HFFc6 (cell line): ENCODE data around the gene OCSTAMP. TPM values are rescaled to one million over a fixed set of nuclear protein-coding genes. Genes with fewer than 3 reads are reported as not detected.

Source experiments
- DNase-seq: peaks from one replicate; pipeline ENCODE4 v3.0.0-alpha.2; 2018
- H3K27ac Mint-ChIP-seq: 2 replicates; pipeline ENCODE4 v1.8.0; 2020; ENCODE audit warnings: mild to moderate bottlenecking, mixed read lengths
- H3K27me3 Mint-ChIP-seq: 2 replicates; pipeline ENCODE4 v1.8.0; 2021; ENCODE audit warnings: mild to moderate bottlenecking, moderate library complexity, mixed read lengths; ENCODE audit not compliant: insufficient read depth
- H3K36me3 Mint-ChIP-seq: 2 replicates; pipeline ENCODE4 v1.8.0; 2021; ENCODE audit warnings: low read depth, mixed read lengths
- H3K4me1 Mint-ChIP-seq: 2 replicates; pipeline ENCODE4 v1.8.0; 2020; ENCODE audit warnings: low read depth, mixed read lengths
- H3K4me3 Mint-ChIP-seq: 2 replicates; pipeline ENCODE4 v1.8.0; 2020; ENCODE audit warnings: mild to moderate bottlenecking, moderate library complexity, mixed read lengths
- H3K9me3 Mint-ChIP-seq: 2 replicates; pipeline ENCODE4 v1.8.0; 2020; ENCODE audit warnings: mild to moderate bottlenecking, mixed read lengths
- total RNA-seq, 6 experiments: library from RNA; stranded (reverse); fragmentation: NEBNext Ultra II Directional; extraction: Animal tissue kit (Norgen Biotek cat#: 25700); gene quantifications; 2 replicates in 1 of 6; 3 replicates in 5 of 6; pipeline ENCODE4 v1.2.3, GENCODE V29; 2021
- TF ChIP-seq, protein P1 (sequence below): fragments of 200-600 bp; sonication (generic); IDR thresholded peaks from 2 replicates; pipeline ENCODE4 v1.5.0; 2021; ENCODE audit warnings: antibody characterized with exemption, mild to moderate bottlenecking

The OCSTAMP gene
- total RNA-seq, 6 experiments from 2014 or later = not detected

DNA sequence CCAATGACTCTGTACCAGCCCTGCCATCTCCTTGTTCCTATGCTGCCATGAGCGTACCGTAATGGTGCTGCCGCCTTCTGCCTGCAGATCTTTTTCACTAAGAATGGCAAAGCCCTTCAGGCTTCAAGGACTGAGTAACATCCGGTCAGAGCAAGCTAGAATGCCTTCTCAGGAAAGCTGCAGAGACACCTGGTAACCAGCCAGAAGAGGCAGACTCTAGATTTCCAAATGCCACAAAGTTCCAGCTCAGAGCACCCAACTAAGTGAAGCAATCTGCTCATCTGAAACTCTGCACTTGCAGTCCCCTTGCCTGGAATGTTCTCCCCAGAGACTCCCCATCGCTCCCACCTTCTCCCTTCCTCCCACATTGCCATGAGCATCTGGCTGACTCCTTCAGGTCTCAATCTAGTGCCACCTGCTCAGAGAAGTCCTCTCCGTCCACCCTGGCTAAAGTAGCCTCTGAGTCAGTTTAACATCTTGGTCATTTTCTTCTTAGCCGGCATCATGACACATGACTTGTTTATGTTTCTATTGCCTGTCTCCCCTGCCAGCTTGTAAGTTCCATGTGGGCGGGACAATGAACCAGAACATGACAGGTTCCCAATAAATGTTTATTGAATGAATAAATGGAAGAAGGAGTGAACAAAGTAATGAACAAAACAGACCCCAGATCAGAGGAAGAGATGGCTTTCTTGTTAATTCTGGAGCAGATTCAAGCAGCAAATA is 6.9 kb upstream of the OCSTAMP start:
- Mint-ChIP-seq H3K27ac (no peak overlapping the region), H3K27me3 (peaks cover 6% of the 10 kb centered on the region), H3K4me1 (peaks cover 20% of the 10 kb centered on the region), H3K9me3 (no peaks in the 10 kb centered on the region), H3K4me3 (no peak overlapping the region), H3K36me3 (no peaks in the 10 kb centered on the region)
- TF ChIP-seq, protein P1, sequence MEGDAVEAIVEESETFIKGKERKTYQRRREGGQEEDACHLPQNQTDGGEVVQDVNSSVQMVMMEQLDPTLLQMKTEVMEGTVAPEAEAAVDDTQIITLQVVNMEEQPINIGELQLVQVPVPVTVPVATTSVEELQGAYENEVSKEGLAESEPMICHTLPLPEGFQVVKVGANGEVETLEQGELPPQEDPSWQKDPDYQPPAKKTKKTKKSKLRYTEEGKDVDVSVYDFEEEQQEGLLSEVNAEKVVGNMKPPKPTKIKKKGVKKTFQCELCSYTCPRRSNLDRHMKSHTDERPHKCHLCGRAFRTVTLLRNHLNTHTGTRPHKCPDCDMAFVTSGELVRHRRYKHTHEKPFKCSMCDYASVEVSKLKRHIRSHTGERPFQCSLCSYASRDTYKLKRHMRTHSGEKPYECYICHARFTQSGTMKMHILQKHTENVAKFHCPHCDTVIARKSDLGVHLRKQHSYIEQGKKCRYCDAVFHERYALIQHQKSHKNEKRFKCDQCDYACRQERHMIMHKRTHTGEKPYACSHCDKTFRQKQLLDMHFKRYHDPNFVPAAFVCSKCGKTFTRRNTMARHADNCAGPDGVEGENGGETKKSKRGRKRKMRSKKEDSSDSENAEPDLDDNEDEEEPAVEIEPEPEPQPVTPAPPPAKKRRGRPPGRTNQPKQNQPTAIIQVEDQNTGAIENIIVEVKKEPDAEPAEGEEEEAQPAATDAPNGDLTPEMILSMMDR = no peak
- peak; percentile 42 for DNase-seq

- no peaks in the 10 kb centered on the region for H3K9me3 Mint-ChIP-seq
- H3K27ac Mint-ChIP-seq = no peak overlapping the region
- no peak overlapping the region for H3K4me3 Mint-ChIP-seq
- H3K4me1 Mint-ChIP-seq = peaks cover 20% of the 10 kb centered on the region
- no peak for DNase-seq
- TF ChIP-seq, protein P1 = no peak
- peaks cover 5% of the 10 kb centered on the region; the same call in 1 of the 2 replicates for H3K27me3 Mint-ChIP-seq
- H3K36me3 Mint-ChIP-seq = no peaks in the 10 kb centered on the region
Measured at GRCh38 chr20:46555370-46555956, 5.0 kb upstream of the OCSTAMP start.

- H3K27ac Mint-ChIP-seq = no peak overlapping the region
- no peak for DNase-seq
- no peak overlapping the region for H3K4me3 Mint-ChIP-seq
- no peaks in the 10 kb centered on the region for H3K36me3 Mint-ChIP-seq
- peaks cover 6% of the 10 kb centered on the region; the same call in 1 of the 2 replicates for H3K27me3 Mint-ChIP-seq
- TF ChIP-seq, protein P1 = no peak
- H3K4me1 Mint-ChIP-seq = peaks cover 20% of the 10 kb centered on the region
- no peaks in the 10 kb centered on the region for H3K9me3 Mint-ChIP-seq
Measured at GRCh38 chr20:46554828-46555227, 4.4 kb upstream of the OCSTAMP start.

DNA sequence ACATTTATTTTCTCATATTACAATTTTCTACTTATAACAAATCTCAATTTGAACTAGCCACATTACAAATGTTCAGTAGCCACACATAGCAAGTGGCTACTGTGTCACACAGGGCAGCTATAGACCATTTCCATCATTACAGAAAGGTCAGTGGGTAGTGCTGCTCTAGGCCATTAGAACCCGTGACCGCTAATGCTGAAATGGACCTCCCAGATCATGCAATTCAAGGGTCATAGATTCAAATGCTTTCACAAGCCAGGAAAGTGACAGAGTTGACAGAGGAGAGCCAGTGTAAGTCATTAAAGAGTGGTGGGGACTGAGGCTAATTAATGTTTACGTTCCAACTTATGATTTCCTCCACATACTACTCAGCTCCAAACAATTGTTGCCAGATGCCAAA is 3.5 kb upstream of the OCSTAMP start:
- TF ChIP-seq, protein P1 = no peak
- Mint-ChIP-seq H3K36me3 (no peaks in the 10 kb centered on the region), H3K9me3 (no peaks in the 10 kb centered on the region), H3K4me1 (peaks cover 20% of the 10 kb centered on the region), H3K27me3 (peaks cover 6% of the 10 kb centered on the region; the same call in 1 of the 2 replicates), H3K4me3 (no peak overlapping the region), H3K27ac (no peak overlapping the region)
- no peak for DNase-seq

- TF ChIP-seq, protein P1 = no peak
- H3K9me3 Mint-ChIP-seq = no peaks in the 10 kb centered on the region
- H3K36me3 Mint-ChIP-seq = no peaks in the 10 kb centered on the region
- H3K27ac Mint-ChIP-seq = no peak overlapping the region
- peaks cover 6% of the 10 kb centered on the region; the same call in 1 of the 2 replicates for H3K27me3 Mint-ChIP-seq
- H3K4me3 Mint-ChIP-seq = no peak overlapping the region
- peaks cover 10% of the 10 kb centered on the region for H3K4me1 Mint-ChIP-seq
- DNase-seq = no peak
Measured at GRCh38 chr20:46552460-46553420, 2.3 kb upstream of the OCSTAMP start.
